GM18499 (cell line): ENCODE measurements around the gene TNFSF13.

ENCODE experiments used
- ATAC-seq: cut with Tn5 transposase; IDR thresholded peaks from one replicate; pipeline ENCODE4 v1.9.1; 2021; ENCODE audit warnings: moderate number of reproducible peaks; ENCODE audit not compliant: insufficient read depth, unreplicated experiment

The TNFSF13 gene

DNA sequence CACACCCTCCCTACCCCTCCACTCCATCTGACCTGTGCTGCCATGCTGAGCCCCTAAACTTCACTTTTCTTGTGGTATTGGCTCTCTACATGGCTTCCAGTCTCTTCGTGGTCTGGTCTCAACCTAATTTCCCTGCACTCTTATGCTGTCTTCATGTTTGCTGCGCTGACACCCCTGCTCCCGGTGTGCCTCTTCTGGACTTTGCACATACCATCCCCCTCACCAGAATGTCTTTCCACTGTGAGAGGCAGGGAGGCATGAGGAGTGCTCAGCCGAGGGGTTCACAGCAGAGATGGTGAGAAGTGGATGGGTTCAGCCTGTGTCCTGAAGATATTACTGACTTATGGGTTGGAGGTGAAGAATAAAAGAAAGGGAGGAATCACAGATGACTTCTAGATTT lies 7.2 kb upstream of the TNFSF13 start:
- ATAC-seq = no peak

DNA sequence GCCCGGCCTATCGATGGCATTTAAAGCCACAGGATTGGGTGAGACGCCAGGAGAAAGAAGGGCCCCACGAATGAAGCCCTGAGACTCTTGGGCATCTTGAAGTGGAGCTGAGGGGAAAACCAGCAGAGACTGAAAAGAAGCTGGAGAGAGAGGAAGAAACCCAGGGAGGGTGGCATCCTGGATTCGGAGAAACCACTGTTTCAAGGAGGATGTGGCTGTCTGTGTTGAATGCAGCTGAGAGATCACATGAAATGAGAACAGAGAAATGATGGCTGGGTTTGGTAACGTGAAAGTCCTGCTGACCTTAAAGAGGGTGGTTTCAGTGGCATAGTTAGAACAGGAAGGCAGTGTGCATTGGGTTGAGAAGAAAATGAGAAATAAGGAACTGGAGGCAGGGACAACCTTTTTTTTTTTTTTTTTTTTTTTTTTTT lies 5.9 kb upstream of the TNFSF13 start:
- no peak for ATAC-seq

DNA sequence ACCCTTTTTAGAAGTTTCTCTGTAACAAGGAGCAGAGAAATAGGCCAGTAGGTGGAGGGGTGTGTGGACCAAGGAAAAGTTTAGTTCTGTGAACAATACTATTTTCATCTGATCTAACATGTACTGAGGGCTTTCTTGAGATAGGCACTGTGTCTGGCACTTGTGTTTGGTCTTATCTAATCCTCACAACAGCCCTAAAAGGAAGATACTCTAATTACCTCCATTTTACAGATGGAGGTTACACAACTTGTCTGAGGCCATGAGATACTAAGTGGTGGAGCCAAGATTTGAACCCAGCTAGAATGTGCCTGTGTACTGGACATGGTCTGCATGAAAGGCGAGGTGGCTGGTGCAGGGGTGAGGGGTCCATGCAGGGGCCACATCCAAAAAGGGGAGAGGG lies 5.2 kb upstream of the TNFSF13 start:
- no peak for ATAC-seq

DNA sequence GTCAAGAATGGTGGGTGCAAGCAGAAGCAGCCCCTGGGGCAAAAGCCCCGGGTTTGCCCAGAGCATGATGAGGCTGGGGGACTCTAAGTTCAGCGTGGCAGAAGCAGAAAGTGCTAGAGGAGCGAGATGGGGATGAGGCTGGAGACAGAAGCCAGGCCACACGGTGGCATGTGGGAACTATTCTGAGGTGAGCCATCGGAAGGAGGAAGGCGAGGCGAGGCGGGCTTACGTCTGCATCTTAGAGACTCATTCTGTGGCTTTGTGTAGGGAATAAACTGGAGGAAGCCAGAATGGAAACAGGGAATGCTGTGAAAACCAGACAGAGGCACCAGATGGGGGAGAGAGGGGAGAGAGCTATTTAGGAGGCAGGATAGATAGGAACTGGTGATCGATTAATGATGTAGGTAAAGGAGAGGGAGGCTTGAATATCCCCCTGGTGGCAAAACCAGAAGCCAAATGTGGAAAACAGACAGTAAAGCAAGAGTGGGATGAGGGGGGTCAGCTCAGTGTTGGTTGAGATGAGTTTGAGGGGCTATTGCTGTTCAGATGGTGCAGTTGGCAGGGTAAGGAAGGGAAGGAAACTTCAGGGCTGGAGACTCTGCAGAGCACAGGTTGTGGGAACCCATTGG lies 3.1 kb upstream of the TNFSF13 start:
- no peak for ATAC-seq

DNA sequence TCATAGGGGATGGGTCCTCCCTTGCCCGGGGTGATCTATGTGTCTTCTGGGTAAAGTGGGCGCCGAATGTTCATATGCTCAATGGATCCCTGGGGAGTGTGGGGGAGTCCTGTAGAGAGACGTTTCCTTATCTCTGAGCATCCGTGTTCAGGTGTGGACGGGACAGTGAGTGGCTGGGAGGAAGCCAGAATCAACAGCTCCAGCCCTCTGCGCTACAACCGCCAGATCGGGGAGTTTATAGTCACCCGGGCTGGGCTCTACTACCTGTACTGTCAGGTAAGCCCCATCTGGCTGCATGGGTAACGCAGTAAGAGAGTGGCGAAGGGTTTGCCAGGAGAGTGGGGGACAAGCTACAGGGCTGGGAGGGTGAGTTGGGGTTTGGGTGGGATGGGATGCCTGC lies 1.9 kb upstream of the TNFSF13 start:
- no peak for ATAC-seq

DNA sequence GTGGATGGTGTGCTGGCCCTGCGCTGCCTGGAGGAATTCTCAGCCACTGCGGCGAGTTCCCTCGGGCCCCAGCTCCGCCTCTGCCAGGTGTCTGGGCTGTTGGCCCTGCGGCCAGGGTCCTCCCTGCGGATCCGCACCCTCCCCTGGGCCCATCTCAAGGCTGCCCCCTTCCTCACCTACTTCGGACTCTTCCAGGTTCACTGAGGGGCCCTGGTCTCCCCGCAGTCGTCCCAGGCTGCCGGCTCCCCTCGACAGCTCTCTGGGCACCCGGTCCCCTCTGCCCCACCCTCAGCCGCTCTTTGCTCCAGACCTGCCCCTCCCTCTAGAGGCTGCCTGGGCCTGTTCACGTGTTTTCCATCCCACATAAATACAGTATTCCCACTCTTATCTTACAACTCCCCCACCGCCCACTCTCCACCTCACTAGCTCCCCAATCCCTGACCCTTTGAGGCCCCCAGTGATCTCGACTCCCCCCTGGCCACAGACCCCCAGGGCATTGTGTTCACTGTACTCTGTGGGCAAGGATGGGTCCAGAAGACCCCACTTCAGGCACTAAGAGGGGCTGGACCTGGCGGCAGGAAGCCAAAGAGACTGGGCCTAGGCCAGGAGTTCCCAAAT lies 1.3 kb upstream of the TNFSF13 start:
- ATAC-seq = no peak

DNA sequence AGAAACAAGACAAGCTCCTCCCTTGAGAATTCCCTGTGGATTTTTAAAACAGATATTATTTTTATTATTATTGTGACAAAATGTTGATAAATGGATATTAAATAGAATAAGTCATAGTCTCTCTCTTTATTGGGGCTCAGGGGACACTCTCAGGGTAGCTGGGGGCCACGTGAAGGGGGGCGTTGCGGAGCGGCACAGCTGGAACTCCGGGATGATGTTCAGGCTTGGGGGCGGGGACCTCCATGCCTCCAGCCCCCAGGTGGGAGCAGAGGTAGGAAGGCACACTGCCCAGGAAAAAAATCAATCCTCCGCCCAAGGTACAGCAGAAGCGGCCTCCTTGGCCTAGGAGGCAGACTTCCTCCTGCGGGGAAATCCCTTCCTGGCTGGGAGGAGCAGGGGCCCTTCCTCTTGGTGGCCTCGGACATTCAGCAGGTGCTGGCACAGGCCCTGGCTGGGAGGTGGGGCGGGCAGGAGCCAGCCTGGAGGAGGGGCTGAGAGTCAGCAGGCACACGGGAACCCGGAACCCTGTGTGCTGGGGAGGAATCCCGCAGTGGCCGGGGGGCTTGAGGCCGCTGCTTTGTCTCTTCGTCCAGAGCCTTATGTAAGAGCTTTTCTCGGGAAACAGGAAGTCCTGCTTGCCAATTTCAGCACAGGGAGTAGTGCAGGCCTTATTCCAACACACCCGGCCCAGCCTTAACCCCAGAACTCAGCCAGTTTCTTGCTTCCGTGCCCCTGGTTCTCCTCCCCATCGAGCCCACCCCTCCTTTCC lies 591 bp upstream of the TNFSF13 start:
- ATAC-seq = no peak

DNA sequence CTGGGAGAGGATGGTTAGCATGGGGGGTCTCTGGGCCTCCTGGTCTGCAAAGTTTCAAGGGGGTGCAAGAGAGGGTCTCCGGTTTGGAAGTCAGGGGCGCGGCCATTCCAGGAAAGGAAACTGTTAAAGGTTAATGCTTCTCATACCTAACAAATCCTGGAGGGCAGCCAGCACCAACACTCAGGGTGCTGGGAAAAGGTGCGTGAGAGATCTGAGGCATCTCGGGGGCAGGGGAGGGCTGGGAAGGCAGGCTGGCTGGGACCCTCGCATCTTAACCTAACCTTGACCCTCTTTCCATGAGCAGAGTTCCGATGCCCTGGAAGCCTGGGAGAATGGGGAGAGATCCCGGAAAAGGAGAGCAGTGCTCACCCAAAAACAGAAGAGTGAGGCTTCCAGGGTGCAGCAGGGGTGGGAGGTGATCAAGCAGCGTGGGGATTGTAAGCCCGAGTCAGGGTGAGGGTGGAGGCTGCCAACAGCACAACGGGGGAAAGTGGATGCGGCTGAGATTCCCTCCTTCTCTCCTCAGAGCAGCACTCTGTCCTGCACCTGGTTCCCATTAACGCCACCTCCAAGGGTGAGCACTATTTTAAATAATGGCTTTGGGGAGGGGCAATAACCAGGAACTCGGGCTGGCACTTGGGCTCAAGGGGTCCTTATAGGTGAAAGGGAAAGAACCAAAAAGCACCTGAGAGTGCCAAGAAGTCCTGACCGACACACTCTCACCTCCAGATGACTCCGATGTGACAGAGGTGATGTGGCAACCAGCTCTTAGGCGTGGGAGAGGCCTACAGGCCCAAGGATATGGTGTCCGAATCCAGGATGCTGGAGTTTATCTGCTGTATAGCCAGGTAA lies 996 bp downstream of the TNFSF13 start:
- no peak for ATAC-seq

DNA sequence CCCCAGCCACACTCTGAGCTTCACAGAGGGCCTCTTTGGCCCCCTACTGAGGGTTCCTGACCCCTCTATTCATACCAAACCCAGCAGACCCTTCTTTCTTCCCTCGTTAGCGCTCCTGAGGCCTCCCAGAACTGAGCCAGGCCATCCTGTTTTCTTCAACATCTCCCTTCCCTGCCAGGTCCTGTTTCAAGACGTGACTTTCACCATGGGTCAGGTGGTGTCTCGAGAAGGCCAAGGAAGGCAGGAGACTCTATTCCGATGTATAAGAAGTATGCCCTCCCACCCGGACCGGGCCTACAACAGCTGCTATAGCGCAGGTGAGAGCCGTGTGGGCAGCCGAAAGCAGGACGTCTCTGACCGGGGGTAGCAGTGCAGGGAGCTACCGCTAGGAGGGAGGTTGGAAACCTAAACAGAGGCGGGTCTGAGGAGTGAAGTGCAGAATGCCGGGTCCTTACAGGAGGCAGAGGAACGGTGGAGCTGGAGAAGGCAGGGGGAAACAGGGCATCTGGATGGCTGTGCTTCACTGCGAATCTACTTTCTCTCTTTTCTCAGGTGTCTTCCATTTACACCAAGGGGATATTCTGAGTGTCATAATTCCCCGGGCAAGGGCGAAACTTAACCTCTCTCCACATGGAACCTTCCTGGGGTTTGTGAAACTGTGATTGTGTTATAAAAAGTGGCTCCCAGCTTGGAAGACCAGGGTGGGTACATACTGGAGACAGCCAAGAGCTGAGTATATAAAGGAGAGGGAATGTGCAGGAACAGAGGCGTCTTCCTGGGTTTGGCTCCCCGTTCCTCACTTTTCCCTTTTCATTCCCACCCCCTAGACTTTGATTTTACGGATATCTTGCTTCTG lies 1.9 kb downstream of the TNFSF13 start:
- no peak for ATAC-seq

DNA sequence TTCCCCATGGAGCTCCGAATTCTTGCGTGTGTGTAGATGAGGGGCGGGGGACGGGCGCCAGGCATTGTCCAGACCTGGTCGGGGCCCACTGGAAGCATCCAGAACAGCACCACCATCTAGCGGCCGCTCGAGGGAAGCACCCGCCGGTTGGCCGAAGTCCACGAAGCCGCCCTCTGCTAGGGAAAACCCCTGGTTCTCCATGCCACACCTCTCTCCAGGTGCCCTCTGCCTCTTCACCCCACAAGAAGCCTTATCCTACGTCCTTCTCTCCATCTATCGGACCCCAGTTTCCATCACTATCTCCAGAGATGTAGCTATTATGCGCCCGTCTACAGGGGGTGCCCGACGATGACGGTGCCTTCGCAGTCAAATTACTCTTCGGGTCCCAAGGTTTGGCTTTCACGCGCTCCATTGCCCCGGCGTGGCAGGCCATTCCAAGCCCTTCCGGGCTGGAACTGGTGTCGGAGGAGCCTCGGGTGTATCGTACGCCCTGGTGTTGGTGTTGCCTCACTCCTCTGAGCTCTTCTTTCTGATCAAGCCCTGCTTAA lies 2.6 kb downstream of the TNFSF13 start:
- ATAC-seq = no peak

DNA sequence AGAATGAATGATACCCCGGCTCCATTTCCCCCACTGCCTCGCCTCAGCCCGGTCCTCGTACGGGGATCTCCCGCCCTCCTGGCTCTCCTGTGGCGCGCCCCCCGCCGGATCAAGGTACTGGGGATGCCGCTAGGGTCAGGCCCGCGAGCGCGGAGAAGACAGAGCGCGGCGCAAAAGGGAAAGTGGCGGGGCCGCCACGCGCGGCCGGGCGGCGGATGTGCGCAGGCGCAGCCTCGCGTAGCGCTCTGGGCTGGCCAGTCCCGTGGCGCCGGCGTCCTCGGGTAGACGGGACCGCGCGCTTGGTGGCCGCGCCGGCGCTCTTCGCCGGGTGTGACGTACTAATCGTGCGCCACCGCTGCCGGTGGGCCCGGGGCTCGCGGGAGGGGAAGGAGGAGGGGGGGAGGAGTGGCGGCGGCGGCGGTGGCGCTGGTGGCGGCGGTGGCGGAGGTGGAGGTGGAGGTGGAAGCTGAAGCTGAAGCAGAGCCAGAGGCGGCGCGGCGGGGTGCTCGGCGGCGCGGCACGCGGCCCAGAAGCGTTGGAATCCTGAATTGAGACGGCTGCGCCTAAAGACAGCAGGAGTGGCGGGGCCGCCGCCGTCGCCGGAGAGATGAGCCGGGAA lies 3.1 kb downstream of the TNFSF13 start, which contains the start of gene SENP3:
TSS of gene SENP3 (plus strand) at position 331 of the 619 bp plus-strand sequence. CDS start 1,158 bp downstream, outside the sequence.
- no peak for ATAC-seq

DNA sequence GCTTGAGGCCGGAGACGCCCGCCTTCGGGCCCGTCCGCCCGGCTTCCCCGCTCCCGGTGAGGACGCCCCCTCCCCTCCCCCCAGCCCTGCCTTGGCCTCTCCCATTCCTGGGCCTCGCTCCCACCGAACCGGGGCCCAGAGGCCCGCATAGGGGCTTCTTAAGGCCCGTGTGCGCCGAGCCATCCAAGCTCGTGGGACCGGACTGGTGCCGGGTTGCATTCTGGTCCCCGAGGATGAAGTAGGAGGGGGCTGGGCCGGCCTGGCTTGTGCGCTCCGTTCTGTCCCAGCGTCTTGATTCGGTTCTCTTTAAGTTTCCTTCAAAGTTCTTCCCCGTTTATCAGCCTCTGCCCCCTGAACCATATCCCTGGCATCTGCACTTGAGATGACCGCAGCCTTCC lies 3.7 kb downstream of the TNFSF13 start:
- no peak for ATAC-seq

DNA sequence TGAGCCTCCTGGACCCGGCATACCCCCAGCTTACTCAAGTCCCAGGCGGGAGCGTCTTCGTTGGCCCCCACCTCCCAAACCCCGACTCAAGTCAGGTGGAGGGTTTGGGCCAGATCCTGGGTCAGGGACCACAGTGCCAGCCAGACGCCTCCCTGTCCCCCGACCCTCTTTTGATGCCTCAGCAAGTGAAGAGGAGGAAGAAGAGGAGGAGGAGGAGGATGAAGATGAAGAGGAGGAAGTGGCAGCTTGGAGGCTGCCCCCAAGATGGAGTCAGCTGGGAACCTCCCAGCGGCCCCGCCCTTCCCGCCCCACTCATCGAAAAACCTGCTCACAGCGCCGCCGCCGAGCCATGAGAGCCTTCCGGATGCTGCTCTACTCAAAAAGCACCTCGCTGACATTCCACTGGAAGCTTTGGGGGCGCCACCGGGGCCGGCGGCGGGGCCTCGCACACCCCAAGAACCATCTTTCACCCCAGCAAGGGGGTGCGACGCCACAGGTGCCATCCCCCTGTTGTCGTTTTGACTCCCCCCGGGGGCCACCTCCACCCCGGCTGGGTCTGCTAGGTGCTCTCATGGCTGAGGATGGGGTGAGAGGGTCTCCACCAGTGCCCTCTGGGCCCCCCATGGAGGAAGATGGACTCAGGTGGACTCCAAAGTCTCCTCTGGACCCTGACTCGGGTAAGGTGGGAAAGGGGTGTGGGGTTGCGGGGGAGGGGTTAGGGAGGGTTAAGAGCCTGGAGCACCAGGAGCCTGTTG lies 4.7 kb downstream of the TNFSF13 start:
- ATAC-seq = no peak

DNA sequence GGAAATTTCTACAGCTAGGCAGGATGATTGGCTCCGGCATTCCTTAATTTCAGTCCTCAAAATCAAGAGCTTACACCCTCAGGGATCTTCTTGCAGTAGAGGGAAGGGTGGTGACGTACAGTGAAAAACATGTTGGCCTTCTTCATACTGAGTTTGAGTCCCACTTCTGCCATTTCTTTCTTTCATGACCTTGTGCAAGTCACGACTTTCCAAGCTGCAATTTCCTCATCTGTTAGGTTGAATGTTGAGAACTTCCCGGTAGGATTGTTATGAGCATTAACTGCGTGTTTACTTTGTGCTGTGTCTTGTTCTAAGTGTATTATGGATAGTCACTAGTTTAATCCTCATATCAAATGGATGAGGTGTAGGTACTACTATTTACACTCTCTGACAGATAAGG lies 11.0 kb downstream of the TNFSF13 start:
- no peak for ATAC-seq

DNA sequence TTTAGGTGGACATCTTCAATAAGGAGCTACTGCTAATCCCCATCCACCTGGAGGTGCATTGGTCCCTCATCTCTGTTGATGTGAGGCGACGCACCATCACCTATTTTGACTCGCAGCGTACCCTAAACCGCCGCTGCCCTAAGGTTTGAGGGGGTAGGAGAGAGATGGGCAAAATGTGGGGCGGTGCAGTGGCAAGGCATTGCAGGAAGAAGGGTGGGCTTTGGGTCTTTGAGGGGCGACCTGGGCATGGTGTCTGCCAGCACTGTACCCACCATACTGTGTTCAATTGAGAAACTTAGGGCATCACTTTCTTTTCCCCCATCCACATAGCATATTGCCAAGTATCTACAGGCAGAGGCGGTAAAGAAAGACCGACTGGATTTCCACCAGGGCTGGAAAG lies 11.8 kb downstream of the TNFSF13 start:
- no peak for ATAC-seq

DNA sequence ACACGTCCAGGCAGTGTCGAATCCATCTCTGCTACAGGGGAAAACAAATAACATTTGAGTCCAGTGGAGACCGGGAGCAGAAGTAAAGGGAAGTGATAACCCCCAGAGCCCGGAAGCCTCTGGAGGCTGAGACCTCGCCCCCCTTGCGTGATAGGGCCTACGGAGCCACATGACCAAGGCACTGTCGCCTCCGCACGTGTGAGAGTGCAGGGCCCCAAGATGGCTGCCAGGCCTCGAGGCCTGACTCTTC lies 13.7 kb downstream of the TNFSF13 start:
- ATAC-seq = no peak

DNA sequence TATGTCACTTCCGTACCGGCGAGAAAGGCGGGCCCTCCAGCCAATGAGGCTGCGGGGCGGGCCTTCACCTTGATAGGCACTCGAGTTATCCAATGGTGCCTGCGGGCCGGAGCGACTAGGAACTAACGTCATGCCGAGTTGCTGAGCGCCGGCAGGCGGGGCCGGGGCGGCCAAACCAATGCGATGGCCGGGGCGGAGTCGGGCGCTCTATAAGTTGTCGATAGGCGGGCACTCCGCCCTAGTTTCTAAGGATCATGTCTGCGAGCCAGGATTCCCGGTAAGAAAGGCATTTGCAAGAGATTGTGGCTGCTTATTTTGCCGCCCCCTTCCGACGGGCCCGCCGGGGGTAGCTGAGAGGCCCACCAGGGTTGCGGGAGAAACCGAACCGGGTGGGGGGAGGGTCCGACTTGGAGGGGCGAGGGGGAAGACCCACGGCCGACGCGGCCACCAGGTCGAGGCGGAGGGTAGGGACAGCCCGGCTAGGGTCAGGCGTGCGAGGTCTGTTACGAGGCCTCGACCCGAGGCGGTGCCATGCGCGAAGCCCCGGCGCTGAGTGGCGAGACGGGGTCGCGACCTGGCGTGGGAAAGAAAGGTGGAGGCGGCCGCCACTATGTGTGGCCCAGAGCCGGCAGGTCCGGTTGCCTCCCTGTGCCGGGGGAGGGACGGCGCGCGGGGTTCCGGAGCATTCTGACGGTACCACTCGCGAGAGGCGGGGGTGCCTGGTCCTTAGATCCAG lies 14.2 kb downstream of the TNFSF13 start:
- ATAC-seq = peak; percentile 81
